Esophagus muscularis mucosa (tissue), 4 donors: ENCODE results near the gene MYH15. TPM values are rescaled to one million over a fixed set of nuclear protein-coding genes. Genes with fewer than 3 reads are reported as not detected.

ENCODE experiments used
- DNase-seq: peaks from one replicate; pipeline ENCODE4 v3.0.0-alpha.2; 2017; ENCODE audit errors: extremely low spot score
- H3K27ac ChIP-seq, 4 donors: fragments of 200-600 bp; sonication (generic); replicated peaks in 1 of 4; 1 replicate in 3 of 4; 2 replicates in 1 of 4; pipeline ENCODE4 v1.5.1; 2016 to 2019; ENCODE audit warnings: mild to moderate bottlenecking in 1 of 4
- H3K27me3 ChIP-seq, 4 donors: fragments of 200-600 bp; sonication (generic); one replicate each; pipeline versions ENCODE4 v1.5.1 to v1.6.0; 2016 to 2019
- H3K36me3 ChIP-seq, 4 donors: fragments of 200-600 bp; sonication (generic); one replicate each; pipeline ENCODE4 v1.5.1; 2016 to 2019
- H3K4me1 ChIP-seq, 4 donors: fragments of 200-600 bp; sonication (generic); one replicate each; pipeline ENCODE4 v1.5.1; 2016 to 2019
- H3K4me3 ChIP-seq, 4 donors: fragments of 200-600 bp; sonication (generic); 1 replicate in 2 of 4; 2 replicates in 2 of 4; pipeline ENCODE4 v1.5.1; 2016 to 2019; ENCODE audit warnings: mild to moderate bottlenecking in 4 of 4, moderate library complexity in 1 of 4
- H3K9me3 ChIP-seq, 4 donors: fragments of 200-600 bp; sonication (generic); 1 replicate in 3 of 4; 2 replicates in 1 of 4; pipeline ENCODE4 v1.5.1; 2016 to 2019
- EP300 ChIP-seq: sonication (generic); formaldehyde crosslinking; IDR thresholded peaks from one replicate; pipeline ENCODE4 v1.6.1; 2017; ENCODE audit warnings: antibody characterized with exemption
- POLR2A ChIP-seq: fragments of 450-650 bp; IDR thresholded peaks from one replicate; pipeline ENCODE4 v1.6.1; 2017; ENCODE audit warnings: antibody characterized with exemption, moderate library complexity, mild to moderate bottlenecking, low read depth
- POLR2AphosphoS5 ChIP-seq, 2 donors: sonication (generic); formaldehyde crosslinking; IDR thresholded peaks; one replicate each; pipeline ENCODE4 v1.6.1; 2017; ENCODE audit warnings: antibody characterized with exemption in 2 of 2
- WGBS: methylation state at CpG from one replicate; pipeline ENCODE4 v1.1.5; 2018; 5-methylcytosine and 5-hydroxymethylcytosine counted together
- intact Hi-C: fragments of 100-400 bp; cut with DNase I; formaldehyde crosslinking; loops from one replicate; pipeline ENCODE4 v1.15.1; 2023
- total RNA-seq, 4 donors: library from RNA; depleted of rRNA; stranded (reverse); fragments of >200 nt; gene quantifications; one replicate each; pipeline versions ENCODE4 v1.1.0 to v1.2.1, GENCODE V29; 2016
- TF ChIP-seq, protein P1 (sequence below), 3 experiments: fragments of 200-600 bp in 2 of 3; fragments of 450-650 bp in 1 of 3; sonication (generic) in 2 of 3; IDR thresholded peaks; one replicate each; pipeline ENCODE4 v1.5.1; 2017 to 2019; ENCODE audit warnings: antibody characterized with exemption in 3 of 3, mild to moderate bottlenecking in 2 of 3, moderate library complexity in 1 of 3

Gene MYH15
- total RNA-seq, 4 donors from 2014 or later = under 0.01 to 0.34 (median 0.12) TPM

DNA sequence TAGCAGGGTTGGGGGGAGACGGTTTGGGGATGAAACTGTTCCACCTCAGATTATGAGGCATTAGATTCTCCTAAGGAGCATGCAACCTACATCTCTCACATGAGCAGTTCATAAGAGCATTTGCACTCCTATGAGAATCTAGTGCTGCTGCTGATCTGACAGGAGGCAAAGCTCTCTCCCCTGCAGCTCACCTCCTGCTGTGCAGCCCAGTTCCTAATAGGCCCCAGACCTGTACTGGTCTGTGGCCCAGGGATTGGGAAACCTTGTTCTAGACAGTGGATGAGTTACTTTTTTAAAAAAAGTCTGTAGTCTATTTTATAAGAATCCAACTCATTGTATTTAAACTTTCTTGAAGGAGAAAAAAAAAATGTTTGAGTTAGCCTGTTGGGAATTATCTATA, 114.1 kb downstream of the MYH15 start:
- Histone ChIP-seq H3K9me3 (no peaks in the 10 kb centered on the region), H3K27ac (no peak overlapping the region), H3K4me1 (peaks cover 0 to 7% (median 0%) of the 10 kb centered on the region in 4 donors), H3K4me3 (no peak overlapping the region), H3K27me3 (no peaks in the 10 kb centered on the region), H3K36me3 (no peaks in the 10 kb centered on the region)
- intact Hi-C loops = no loop called here
- DNase-seq = no peak
- WGBS = 89% methylated on average over 1 of the region's 1 CpG
- TF ChIP-seq EP300 (no peak), POLR2A (no peak), POLR2AphosphoS5 (IDR thresholded peaks at IDR 0.05) (no peak)
- TF ChIP-seq, protein P1, sequence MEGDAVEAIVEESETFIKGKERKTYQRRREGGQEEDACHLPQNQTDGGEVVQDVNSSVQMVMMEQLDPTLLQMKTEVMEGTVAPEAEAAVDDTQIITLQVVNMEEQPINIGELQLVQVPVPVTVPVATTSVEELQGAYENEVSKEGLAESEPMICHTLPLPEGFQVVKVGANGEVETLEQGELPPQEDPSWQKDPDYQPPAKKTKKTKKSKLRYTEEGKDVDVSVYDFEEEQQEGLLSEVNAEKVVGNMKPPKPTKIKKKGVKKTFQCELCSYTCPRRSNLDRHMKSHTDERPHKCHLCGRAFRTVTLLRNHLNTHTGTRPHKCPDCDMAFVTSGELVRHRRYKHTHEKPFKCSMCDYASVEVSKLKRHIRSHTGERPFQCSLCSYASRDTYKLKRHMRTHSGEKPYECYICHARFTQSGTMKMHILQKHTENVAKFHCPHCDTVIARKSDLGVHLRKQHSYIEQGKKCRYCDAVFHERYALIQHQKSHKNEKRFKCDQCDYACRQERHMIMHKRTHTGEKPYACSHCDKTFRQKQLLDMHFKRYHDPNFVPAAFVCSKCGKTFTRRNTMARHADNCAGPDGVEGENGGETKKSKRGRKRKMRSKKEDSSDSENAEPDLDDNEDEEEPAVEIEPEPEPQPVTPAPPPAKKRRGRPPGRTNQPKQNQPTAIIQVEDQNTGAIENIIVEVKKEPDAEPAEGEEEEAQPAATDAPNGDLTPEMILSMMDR (IDR thresholded peaks at IDR 0.05) = no peak

DNA sequence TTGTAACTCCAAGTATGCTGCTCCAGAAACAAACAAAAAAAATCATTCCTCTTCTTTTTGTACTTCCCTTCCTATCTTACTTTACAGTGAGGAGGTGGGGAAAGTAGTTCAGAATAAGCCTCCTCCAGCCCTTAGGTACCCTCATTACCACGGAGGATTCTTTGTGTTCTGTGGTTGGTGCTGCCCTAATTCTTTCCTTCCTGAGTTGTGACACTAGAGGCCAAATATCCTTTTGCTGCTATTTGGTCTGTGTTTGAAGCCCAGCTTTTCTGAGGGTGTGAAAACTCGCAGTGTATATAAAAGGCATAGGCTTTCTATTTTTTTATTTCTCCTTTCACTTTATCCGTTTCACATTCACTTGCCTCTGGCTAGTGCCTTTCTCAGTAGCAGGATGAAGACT, 115.8 kb downstream of the MYH15 start:
- Histone ChIP-seq H3K4me1 (peaks cover 0 to 7% (median 0%) of the 10 kb centered on the region in 4 donors), H3K36me3 (no peaks in the 10 kb centered on the region), H3K27me3 (no peaks in the 10 kb centered on the region), H3K9me3 (no peaks in the 10 kb centered on the region), H3K4me3 (no peak overlapping the region), H3K27ac (no peak overlapping the region)
- no peak for DNase-seq
- intact Hi-C loops = no loop called here
- TF ChIP-seq, protein P1 (IDR thresholded peaks at IDR 0.05) = no peak
- TF ChIP-seq EP300 (no peak), POLR2AphosphoS5 (IDR thresholded peaks at IDR 0.05) (no peak), POLR2A (no peak)
- 86% methylated on average over 3 of the region's 3 CpGs for WGBS

DNA sequence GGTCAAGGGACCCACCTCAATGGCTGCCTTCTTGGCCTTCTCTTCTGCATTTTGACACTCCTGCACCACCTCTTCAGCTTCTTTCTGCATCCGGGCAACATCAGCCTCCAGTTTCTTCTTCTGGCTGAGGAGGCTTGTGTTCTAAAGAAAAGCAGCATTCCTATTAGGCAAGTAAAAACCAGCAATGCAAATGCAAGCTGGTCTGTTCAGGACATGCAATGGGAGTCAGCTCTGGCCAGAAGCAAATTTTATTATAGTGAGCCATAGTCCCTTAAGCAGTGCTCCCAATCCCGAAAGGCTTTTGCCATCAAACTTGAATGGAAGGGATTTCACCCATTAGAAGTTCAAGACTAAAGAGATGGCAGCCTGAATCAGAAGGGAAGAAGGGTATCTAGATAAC, 116.4 kb downstream of the MYH15 start:
- peak; percentile 62 for DNase-seq
- Histone ChIP-seq H3K27ac (no peak overlapping the region), H3K27me3 (no peaks in the 10 kb centered on the region), H3K4me3 (no peak overlapping the region), H3K36me3 (no peaks in the 10 kb centered on the region), H3K4me1 (peaks cover 0 to 7% (median 0%) of the 10 kb centered on the region in 4 donors), H3K9me3 (no peaks in the 10 kb centered on the region)
- intact Hi-C loops = no loop called here
- 92% methylated on average over 2 of the region's 2 CpGs for WGBS
- TF ChIP-seq POLR2AphosphoS5 (IDR thresholded peaks at IDR 0.05) = no peak
- no peak for TF ChIP-seq POLR2A
- TF ChIP-seq, protein P1 (IDR thresholded peaks at IDR 0.05) = no peak
- TF ChIP-seq EP300 = no peak

DNA sequence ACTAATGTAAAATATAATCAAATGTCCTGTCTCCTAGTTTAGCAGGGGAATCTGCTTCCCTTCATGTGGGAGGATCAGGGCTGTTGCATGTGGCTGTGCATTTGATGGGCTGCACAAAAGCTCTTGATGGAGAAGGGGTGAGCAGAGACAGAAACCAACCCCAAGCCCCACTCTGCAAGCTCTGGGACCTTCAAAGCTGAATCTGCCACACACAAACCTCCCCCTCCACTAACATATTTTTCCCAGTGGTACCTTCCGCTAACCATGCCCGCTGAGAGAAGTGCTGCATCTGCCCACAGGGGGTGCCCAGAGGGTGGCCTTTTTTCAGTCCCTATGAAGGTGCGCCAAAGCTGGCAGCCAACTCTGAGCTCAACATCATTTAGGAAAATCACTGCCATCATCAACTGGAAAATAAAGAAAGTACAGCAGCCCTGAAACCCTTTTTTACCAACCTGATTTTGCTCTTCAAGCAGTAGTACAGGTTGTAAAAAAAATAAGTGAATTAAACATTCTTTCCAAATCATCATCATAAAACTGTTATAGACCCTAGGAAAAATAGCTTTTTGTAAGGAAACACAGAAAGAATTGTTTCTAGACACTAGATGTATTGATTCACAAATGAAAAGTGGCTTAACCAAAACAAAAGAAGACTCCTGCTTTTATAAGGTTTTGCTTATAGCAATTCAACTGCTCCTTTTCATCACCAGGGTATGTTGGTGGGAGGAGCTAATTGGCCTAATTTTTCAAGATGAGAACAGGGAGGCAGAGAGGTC, 117.1 kb downstream of the MYH15 start:
- no peak for DNase-seq
- intact Hi-C loops = no loop called here
- H3K4me3 ChIP-seq = no peak overlapping the region
- H3K9me3 ChIP-seq = no peaks in the 10 kb centered on the region
- peaks cover 0 to 7% (median 0%) of the 10 kb centered on the region in 4 donors for H3K4me1 ChIP-seq
- 67% methylated on average over 3 of the region's 3 CpGs for WGBS
- no peaks in the 10 kb centered on the region for H3K36me3 ChIP-seq
- no peaks in the 10 kb centered on the region for H3K27me3 ChIP-seq
- TF ChIP-seq POLR2A = no peak
- TF ChIP-seq, protein P1 (IDR thresholded peaks at IDR 0.05) = no peak
- H3K27ac ChIP-seq = no peak overlapping the region
